MM.1S (cell line): Measurements from ENCODE around the gene FAM228B.

Source experiments
- DNase-seq: peaks from one replicate; pipeline ENCODE4 v3.0.0-alpha.2; 2015
- H2AFZ ChIP-seq: fragments of 300-600 bp; sonication (generic); 2 replicates; pipeline ENCODE4 v1.6.0; 2016; ENCODE audit warnings: antibody characterized with exemption, low read length
- H3F3A ChIP-seq: fragments of 300-600 bp; sonication (generic); 2 replicates; pipeline ENCODE4 v1.6.1; 2016; ENCODE audit warnings: mild to moderate bottlenecking, antibody characterized with exemption, low read length, moderate library complexity, mixed read lengths; ENCODE audit not compliant: insufficient read depth
- H3K27ac ChIP-seq: fragments of 300-600 bp; sonication (generic); 2 replicates; pipeline ENCODE4 v1.5.1; 2016; ENCODE audit warnings: mild to moderate bottlenecking, low read length
- H3K27me3 ChIP-seq: fragments of 300-600 bp; sonication (generic); replicated peaks from 2 replicates; pipeline ENCODE4 v1.6.0; 2016; ENCODE audit warnings: low read length; ENCODE audit not compliant: insufficient read depth
- H3K36me3 ChIP-seq: fragments of 300-600 bp; sonication (generic); replicated peaks from 2 replicates; pipeline ENCODE4 v1.6.1; 2016; ENCODE audit warnings: mild to moderate bottlenecking, low read length, mixed read lengths; ENCODE audit not compliant: insufficient read depth
- H3K4me1 ChIP-seq: fragments of 300-600 bp; sonication (generic); 2 replicates; pipeline ENCODE4 v1.6.1; 2016; ENCODE audit warnings: low read length, mixed read lengths
- H3K4me2 ChIP-seq: fragments of 300-600 bp; sonication (generic); 2 replicates; pipeline ENCODE4 v1.6.0; 2016; ENCODE audit warnings: low read depth, low read length
- H3K4me3 ChIP-seq: fragments of 300-600 bp; sonication (generic); 2 replicates; pipeline ENCODE4 v1.5.1; 2016; ENCODE audit warnings: low read length, mixed read lengths
- H3K79me2 ChIP-seq: fragments of 300-600 bp; sonication (generic); 2 replicates; pipeline ENCODE4 v1.6.1; 2016; ENCODE audit warnings: mixed run types, low read length, mixed read lengths
- H3K9ac ChIP-seq: fragments of 300-600 bp; sonication (generic); 2 replicates; pipeline ENCODE4 v1.6.1; 2016; ENCODE audit warnings: low read length, mixed read lengths
- H3K9me2 ChIP-seq: fragments of 300-600 bp; sonication (generic); replicated peaks from 2 replicates; pipeline ENCODE4 v1.6.1; 2016; ENCODE audit warnings: mild to moderate bottlenecking, low read length, mixed read lengths; ENCODE audit not compliant: insufficient read depth
- H3K9me3 ChIP-seq: fragments of 300-600 bp; sonication (generic); replicated peaks from 2 replicates; pipeline ENCODE4 v1.6.1; 2016; ENCODE audit warnings: mild to moderate bottlenecking, low read length, mixed read lengths; ENCODE audit not compliant: insufficient read depth
- H4K20me1 ChIP-seq: fragments of 300-600 bp; sonication (generic); 2 replicates; pipeline ENCODE4 v1.6.1; 2016; ENCODE audit warnings: mild to moderate bottlenecking, low read length, moderate library complexity, mixed read lengths; ENCODE audit not compliant: insufficient read depth
- CTCF ChIP-seq: fragments of 300-600 bp; sonication (generic); IDR thresholded peaks from 2 replicates; pipeline ENCODE4 v1.5.1; 2016; ENCODE audit warnings: antibody characterized with exemption, low read length, mixed read lengths
- EZH2 ChIP-seq: fragments of 300-600 bp; sonication (generic); optimal IDR thresholded peaks from 2 replicates; pipeline ENCODE3; 2017; ENCODE audit warnings: low read depth, mild to moderate bottlenecking, antibody characterized with exemption, low read length, mixed read lengths
- EZH2phosphoT487 ChIP-seq: fragments of 300-600 bp; sonication (generic); IDR thresholded peaks from 2 replicates; pipeline ENCODE4 v1.6.1; 2018; ENCODE audit warnings: antibody characterized with exemption, low read length

FAM228B gene

GRCh38 chr2:24163601-24164000 lies 40.3 kb downstream of the FAM228B start:
- H3K4me2 ChIP-seq = no peak overlapping the region
- DNase-seq = no peak
- H3K36me3 ChIP-seq = no peaks in the 10 kb centered on the region
- TF ChIP-seq EZH2 = no peak
- TF ChIP-seq CTCF = no peak
- no peak for TF ChIP-seq EZH2phosphoT487
- no peaks in the 10 kb centered on the region for H3K79me2 ChIP-seq
- no peak overlapping the region for H3K9ac ChIP-seq
- no peaks in the 10 kb centered on the region for H3K9me3 ChIP-seq
- no peaks in the 10 kb centered on the region for H3F3A ChIP-seq
- H3K4me1 ChIP-seq = no peaks in the 10 kb centered on the region
- H3K27me3 ChIP-seq = no peaks in the 10 kb centered on the region
- H2AFZ ChIP-seq = no peak overlapping the region
- no peaks in the 10 kb centered on the region for H4K20me1 ChIP-seq
- H3K27ac ChIP-seq = no peak overlapping the region
- no peak overlapping the region for H3K4me3 ChIP-seq
- H3K9me2 ChIP-seq = no peaks in the 10 kb centered on the region

GRCh38 chr2:24164416-24164973 lies 41.2 kb downstream of the FAM228B start:
- peak overlapping the region; percentile 53 for H2AFZ ChIP-seq
- no peaks in the 10 kb centered on the region for H4K20me1 ChIP-seq
- H3K79me2 ChIP-seq = no peaks in the 10 kb centered on the region
- peak; percentile 38 for DNase-seq
- H3K9me3 ChIP-seq = no peaks in the 10 kb centered on the region
- no peak overlapping the region for H3K27ac ChIP-seq
- no peaks in the 10 kb centered on the region for H3K4me1 ChIP-seq
- no peaks in the 10 kb centered on the region for H3K9me2 ChIP-seq
- no peaks in the 10 kb centered on the region for H3F3A ChIP-seq
- no peak overlapping the region for H3K9ac ChIP-seq
- H3K36me3 ChIP-seq = no peaks in the 10 kb centered on the region
- no peaks in the 10 kb centered on the region for H3K27me3 ChIP-seq
- TF ChIP-seq CTCF (peak; percentile 98), EZH2phosphoT487 (no peak)
- peak overlapping the region; percentile 31; the same call in 1 of the 2 replicates for H3K4me2 ChIP-seq
- H3K4me3 ChIP-seq = no peak overlapping the region

GRCh38 chr2:24169023-24169422 lies 45.8 kb downstream of the FAM228B start:
- DNase-seq = no peak
- Histone ChIP-seq H3K79me2 (no peaks in the 10 kb centered on the region), H3K27ac (no peak overlapping the region), H3K27me3 (no peaks in the 10 kb centered on the region), H3K9me3 (no peaks in the 10 kb centered on the region), H3K4me1 (no peaks in the 10 kb centered on the region), H3K36me3 (no peaks in the 10 kb centered on the region), H3K4me2 (no peak overlapping the region), H2AFZ (no peak overlapping the region), H3F3A (no peaks in the 10 kb centered on the region), H3K9me2 (no peaks in the 10 kb centered on the region), H4K20me1 (no peaks in the 10 kb centered on the region), H3K9ac (no peak overlapping the region), H3K4me3 (no peak overlapping the region)
- TF ChIP-seq EZH2 = no peak
- TF ChIP-seq CTCF = no peak
- TF ChIP-seq EZH2phosphoT487 = no peak
